Measurements from ENCODE around the gene ASXL2.

DNA sequence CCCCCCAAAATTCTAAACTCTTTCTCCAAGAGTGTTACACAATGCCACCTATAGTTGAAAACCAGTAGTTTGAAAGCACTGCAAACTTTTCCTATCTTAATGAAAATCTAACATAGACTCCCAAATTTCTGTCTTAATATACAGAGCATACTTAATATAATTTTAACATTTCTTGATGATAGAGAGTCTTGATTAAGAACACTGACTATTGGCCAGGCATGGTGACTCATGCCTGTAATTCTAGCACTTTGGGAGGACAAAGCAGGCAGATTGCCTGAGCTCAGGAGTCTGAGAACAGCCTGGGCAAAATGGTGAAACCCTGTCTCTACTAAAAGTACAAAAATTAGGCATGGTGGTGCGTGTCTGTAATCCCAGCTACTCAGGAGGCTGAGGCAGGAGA lies 34.2 kb downstream of the ASXL2 start:
- TF ChIP-seq POLR2A (IDR thresholded peaks at IDR 0.05) (no peak), CTCF (IDR thresholded peaks at IDR 0.05) (no peak), EP300 (IDR thresholded peaks at IDR 0.05) (no peak)

Data from upper lobe of left lung (tissue), 4 donors.